GM19438 (cell line): Measurements from ENCODE around the gene ORC3.
A peak's percentile ranks its signal among the peaks of the same experiment; 100 is the strongest.
"Not testable (repeated sequence)": the region's sequence is repeated elsewhere in the genome, so short reads cannot be mapped to it uniquely, and the experiment has no call there.

ENCODE experiments used
- ATAC-seq: cut with Tn5 transposase; IDR thresholded peaks from one replicate; pipeline ENCODE4 v1.9.1; 2021; ENCODE audit warnings: low read depth; ENCODE audit not compliant: unreplicated experiment

Gene ORC3

GRCh38 chr6:87658516-87658915 is 68.6 kb downstream of the ORC3 start:
- ATAC-seq = no peak

- no peak for ATAC-seq
Observed at GRCh38 chr6:87660226-87660911, 70.4 kb downstream of the ORC3 start.

- no peak for ATAC-seq
Observed at GRCh38 chr6:87661016-87661415, 71.1 kb downstream of the ORC3 start.

- ATAC-seq = no peak
Observed at GRCh38 chr6:87661503-87661902, 71.6 kb downstream of the ORC3 start.

GRCh38 chr6:87663434-87663833 is 73.5 kb downstream of the ORC3 start:
- no peak for ATAC-seq

- ATAC-seq = no peak
Observed at GRCh38 chr6:87664921-87665485, 75.1 kb downstream of the ORC3 start.

- peak; percentile 51 for ATAC-seq
Observed at GRCh38 chr6:87667032-87667431, 77.1 kb downstream of the ORC3 start.

- no peak for ATAC-seq
Observed at GRCh38 chr6:87668013-87668412, 78.1 kb downstream of the ORC3 start.

- ATAC-seq = no peak
Observed at GRCh38 chr6:87669051-87669450, 79.1 kb downstream of the ORC3 start.

- ATAC-seq = no peak
Observed at GRCh38 chr6:87670707-87671106, 80.8 kb downstream of the ORC3 start.

- ATAC-seq = no peak
Observed at GRCh38 chr6:87671555-87672029, 81.7 kb downstream of the ORC3 start.

GRCh38 chr6:87672641-87673040 is 82.7 kb downstream of the ORC3 start:
- no peak for ATAC-seq

- ATAC-seq = no peak
Observed at GRCh38 chr6:87673237-87673636, 83.3 kb downstream of the ORC3 start.

GRCh38 chr6:87674290-87674689 is 84.4 kb downstream of the ORC3 start:
- no peak for ATAC-seq

- no peak for ATAC-seq
Observed at GRCh38 chr6:87675004-87675681, 85.2 kb downstream of the ORC3 start.

GRCh38 chr6:87682310-87682709 is 92.4 kb downstream of the ORC3 start:
- ATAC-seq = no peak

- no peak for ATAC-seq
Observed at GRCh38 chr6:87683890-87684289, 94.0 kb downstream of the ORC3 start.

GRCh38 chr6:87684895-87685654 is 95.1 kb downstream of the ORC3 start:
- ATAC-seq = no peak

- ATAC-seq = not testable (repeated sequence)
Observed at GRCh38 chr6:87686636-87687205, 96.8 kb downstream of the ORC3 start.

- ATAC-seq = no peak
Observed at GRCh38 chr6:87687296-87687695, 97.4 kb downstream of the ORC3 start.

GRCh38 chr6:87687893-87688292 is 98.0 kb downstream of the ORC3 start:
- ATAC-seq = not testable (repeated sequence)
